ENCODE results near the gene OR9G4.

The OR9G4 gene

GRCh38 chr11:56716379-56716854 lies 32.1 kb downstream of the OR9G4 start:
- no peaks in the 10 kb centered on the region for H3K27me3 ChIP-seq (ENCODE audit: control insufficient read depth in 2 of 2, insufficient read depth in 2 of 2, low read length in 2 of 2)
- H3K27ac ChIP-seq (ENCODE audit: low read depth in 2 of 2, low read length in 2 of 2): no peak overlapping the region
- peaks cover 0 to 2% of the 10 kb centered on the region in 2 donors for H3K4me1 ChIP-seq (ENCODE audit: control insufficient read depth in 2 of 2, insufficient read depth in 2 of 2, low read length in 2 of 2)
- no peak overlapping the region for H3K4me3 ChIP-seq (ENCODE audit: low read length in 2 of 2)
- no peak overlapping the region for H3K9ac ChIP-seq (ENCODE audit: low read depth in 1 of 2, low read length in 2 of 2)
- H3K9me3 ChIP-seq (ENCODE audit: control insufficient read depth in 2 of 2, low read length in 2 of 2): no peaks in the 10 kb centered on the region
- no peaks in the 10 kb centered on the region for H3K36me3 ChIP-seq (ENCODE audit: control insufficient read depth in 2 of 2, insufficient read depth in 2 of 2, low read length in 2 of 2)

- no peaks in the 10 kb centered on the region for H3K27me3 ChIP-seq (ENCODE audit: control insufficient read depth in 2 of 2, insufficient read depth in 2 of 2, low read length in 2 of 2)
- no peak overlapping the region for H3K9ac ChIP-seq (ENCODE audit: low read depth in 1 of 2, low read length in 2 of 2)
- peaks cover 0 to 2% of the 10 kb centered on the region in 2 donors for H3K4me1 ChIP-seq (ENCODE audit: control insufficient read depth in 2 of 2, insufficient read depth in 2 of 2, low read length in 2 of 2)
- no peak overlapping the region for H3K4me3 ChIP-seq (ENCODE audit: low read length in 2 of 2)
- H3K9me3 ChIP-seq (ENCODE audit: control insufficient read depth in 2 of 2, low read length in 2 of 2): no peaks in the 10 kb centered on the region
- H3K27ac ChIP-seq (ENCODE audit: low read depth in 2 of 2, low read length in 2 of 2): no peak overlapping the region
- H3K36me3 ChIP-seq (ENCODE audit: control insufficient read depth in 2 of 2, insufficient read depth in 2 of 2, low read length in 2 of 2): no peaks in the 10 kb centered on the region
These were observed 34.3 kb downstream of the OR9G4 start for GRCh38 chr11:56714206-56714605.

GRCh38 chr11:56706486-56706885 lies 42.0 kb downstream of the OR9G4 start:
- Histone ChIP-seq H3K4me1 (ENCODE audit: control insufficient read depth in 2 of 2, insufficient read depth in 2 of 2, low read length in 2 of 2) (no peaks in the 10 kb centered on the region), H3K27me3 (ENCODE audit: control insufficient read depth in 2 of 2, insufficient read depth in 2 of 2, low read length in 2 of 2) (no peaks in the 10 kb centered on the region), H3K9me3 (ENCODE audit: control insufficient read depth in 2 of 2, low read length in 2 of 2) (no peaks in the 10 kb centered on the region), H3K36me3 (ENCODE audit: control insufficient read depth in 2 of 2, insufficient read depth in 2 of 2, low read length in 2 of 2) (no peaks in the 10 kb centered on the region), H3K4me3 (ENCODE audit: low read length in 2 of 2) (no peak overlapping the region), H3K27ac (ENCODE audit: low read depth in 2 of 2, low read length in 2 of 2) (no peak overlapping the region), H3K9ac (ENCODE audit: low read depth in 1 of 2, low read length in 2 of 2) (no peak overlapping the region)

DNA sequence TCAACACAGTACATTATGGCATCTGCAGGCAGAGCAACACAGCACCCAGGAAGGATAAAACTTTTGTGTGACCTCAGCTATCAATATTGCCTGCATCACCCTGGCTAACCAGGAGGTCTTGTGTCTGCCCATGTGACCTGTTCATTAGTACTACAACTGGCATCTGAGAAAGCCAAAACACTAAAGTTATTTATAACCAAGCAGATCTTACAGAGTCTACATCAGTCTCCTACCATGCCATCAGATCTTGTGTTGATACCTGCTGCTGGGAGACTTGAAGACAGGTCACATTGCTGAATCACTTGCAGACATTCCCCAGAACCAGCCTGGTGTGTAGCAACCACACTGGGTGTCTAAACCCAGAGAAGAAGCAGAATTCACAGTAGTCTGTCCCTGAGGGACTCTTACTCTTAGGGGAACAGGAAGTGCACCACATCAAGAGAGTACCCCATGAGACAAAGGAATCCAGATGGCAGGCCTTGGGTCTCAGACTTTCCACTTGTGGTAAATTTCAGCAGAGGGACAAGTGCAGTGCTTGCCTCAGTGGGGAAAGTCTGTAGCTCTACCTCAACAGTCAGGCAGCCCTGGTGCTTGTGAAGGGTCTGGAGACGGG lies 42.6 kb downstream of the OR9G4 start:
- Histone ChIP-seq H3K4me3 (ENCODE audit: low read length in 2 of 2) (no peak overlapping the region), H3K4me1 (ENCODE audit: control insufficient read depth in 2 of 2, insufficient read depth in 2 of 2, low read length in 2 of 2) (no peaks in the 10 kb centered on the region), H3K27ac (ENCODE audit: low read depth in 2 of 2, low read length in 2 of 2) (no peak overlapping the region), H3K36me3 (ENCODE audit: control insufficient read depth in 2 of 2, insufficient read depth in 2 of 2, low read length in 2 of 2) (no peaks in the 10 kb centered on the region), H3K9ac (ENCODE audit: low read depth in 1 of 2, low read length in 2 of 2) (no peak overlapping the region), H3K9me3 (ENCODE audit: control insufficient read depth in 2 of 2, low read length in 2 of 2) (no peaks in the 10 kb centered on the region), H3K27me3 (ENCODE audit: control insufficient read depth in 2 of 2, insufficient read depth in 2 of 2, low read length in 2 of 2) (no peaks in the 10 kb centered on the region)

DNA sequence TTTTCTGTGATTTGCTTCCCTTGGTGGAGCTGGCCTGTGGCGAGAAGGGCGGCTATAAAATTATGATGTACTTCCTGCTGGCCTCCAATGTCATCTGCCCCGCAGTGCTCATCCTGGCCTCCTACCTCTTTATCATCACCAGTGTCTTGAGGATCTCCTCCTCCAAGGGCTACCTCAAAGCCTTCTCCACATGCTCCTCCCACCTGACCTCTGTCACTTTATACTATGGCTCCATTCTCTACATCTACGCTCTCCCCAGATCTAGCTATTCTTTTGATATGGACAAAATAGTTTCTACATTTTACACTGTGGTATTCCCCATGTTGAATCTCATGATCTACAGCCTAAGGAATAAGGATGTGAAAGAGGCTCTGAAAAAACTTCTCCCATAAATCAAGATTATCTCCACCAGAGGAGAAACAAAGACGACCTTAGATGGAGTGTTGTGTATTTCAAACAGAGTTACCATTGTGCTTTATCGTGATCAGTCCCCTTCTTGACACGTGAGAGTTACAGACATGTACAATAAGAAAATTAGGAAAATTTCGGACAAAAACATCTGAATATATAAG lies 47.5 kb downstream of the OR9G4 start:
- Histone ChIP-seq H3K27me3 (ENCODE audit: control insufficient read depth in 2 of 2, insufficient read depth in 2 of 2, low read length in 2 of 2) (no peaks in the 10 kb centered on the region), H3K4me1 (ENCODE audit: control insufficient read depth in 2 of 2, insufficient read depth in 2 of 2, low read length in 2 of 2) (no peaks in the 10 kb centered on the region), H3K4me3 (ENCODE audit: low read length in 2 of 2) (no peak overlapping the region), H3K9me3 (ENCODE audit: control insufficient read depth in 2 of 2, low read length in 2 of 2) (no peaks in the 10 kb centered on the region), H3K36me3 (ENCODE audit: control insufficient read depth in 2 of 2, insufficient read depth in 2 of 2, low read length in 2 of 2) (no peaks in the 10 kb centered on the region), H3K27ac (ENCODE audit: low read depth in 2 of 2, low read length in 2 of 2) (no peak overlapping the region), H3K9ac (ENCODE audit: low read depth in 1 of 2, low read length in 2 of 2) (no peak overlapping the region)

DNA sequence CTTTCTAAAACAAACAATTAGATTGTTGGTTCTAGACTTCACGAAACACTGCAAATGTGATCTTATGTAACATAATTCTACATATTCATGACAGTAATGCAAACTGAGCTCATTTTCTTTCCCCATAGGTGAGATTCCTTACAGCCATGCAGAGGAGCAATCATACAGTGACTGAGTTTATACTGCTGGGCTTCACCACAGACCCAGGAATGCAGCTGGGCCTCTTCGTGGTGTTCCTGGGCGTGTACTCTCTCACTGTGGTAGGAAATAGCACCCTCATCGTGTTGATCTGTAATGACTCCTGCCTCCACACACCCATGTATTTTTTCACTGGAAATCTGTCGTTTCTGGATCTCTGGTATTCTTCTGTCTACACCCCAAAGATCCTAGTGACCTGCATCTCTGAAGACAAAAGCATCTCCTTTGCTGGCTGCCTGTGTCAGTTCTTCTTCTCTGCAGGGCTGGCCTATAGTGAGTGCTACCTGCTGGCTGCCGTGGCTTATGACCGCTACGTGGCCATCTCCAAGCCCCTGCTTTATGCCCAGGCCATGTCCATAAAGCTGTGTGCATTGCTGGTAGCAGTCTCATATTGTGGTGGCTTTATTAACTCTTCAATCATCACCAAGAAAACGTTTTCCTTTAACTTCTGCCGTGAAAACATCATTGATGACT lies 48.1 kb downstream of the OR9G4 start:
- Histone ChIP-seq H3K4me3 (ENCODE audit: low read length in 2 of 2) (no peak overlapping the region), H3K9me3 (ENCODE audit: control insufficient read depth in 2 of 2, low read length in 2 of 2) (no peaks in the 10 kb centered on the region), H3K36me3 (ENCODE audit: control insufficient read depth in 2 of 2, insufficient read depth in 2 of 2, low read length in 2 of 2) (no peaks in the 10 kb centered on the region), H3K9ac (ENCODE audit: low read depth in 1 of 2, low read length in 2 of 2) (no peak overlapping the region), H3K27me3 (ENCODE audit: control insufficient read depth in 2 of 2, insufficient read depth in 2 of 2, low read length in 2 of 2) (no peaks in the 10 kb centered on the region), H3K27ac (ENCODE audit: low read depth in 2 of 2, low read length in 2 of 2) (no peak overlapping the region), H3K4me1 (ENCODE audit: control insufficient read depth in 2 of 2, insufficient read depth in 2 of 2, low read length in 2 of 2) (no peaks in the 10 kb centered on the region)

- no peak within 1 kb of the TSS for H3K4me3 ChIP-seq (ENCODE audit: low read length in 2 of 2)
- H3K9me3 ChIP-seq (ENCODE audit: control insufficient read depth in 2 of 2, low read length in 2 of 2): no peaks in the 10 kb centered on the region
- no peaks in the 10 kb centered on the region for H3K4me1 ChIP-seq (ENCODE audit: control insufficient read depth in 2 of 2, insufficient read depth in 2 of 2, low read length in 2 of 2)
- H3K36me3 ChIP-seq (ENCODE audit: control insufficient read depth in 2 of 2, insufficient read depth in 2 of 2, low read length in 2 of 2): no peaks in the 10 kb centered on the region
- no peak within 1 kb of the TSS for H3K27ac ChIP-seq (ENCODE audit: low read depth in 2 of 2, low read length in 2 of 2)
- no peak within 1 kb of the TSS for H3K9ac ChIP-seq (ENCODE audit: low read depth in 1 of 2, low read length in 2 of 2)
- no peaks in the 10 kb centered on the region for H3K27me3 ChIP-seq (ENCODE audit: control insufficient read depth in 2 of 2, insufficient read depth in 2 of 2, low read length in 2 of 2)
These were observed 49.7 kb downstream of the OR9G4 start, which contains the start of gene OR9G1 for GRCh38 chr11:56698795-56699194. OR9G1 (plus strand) TSS chr11:56699095; CDS start chr11:56700388, 1,293 bp downstream.

DNA sequence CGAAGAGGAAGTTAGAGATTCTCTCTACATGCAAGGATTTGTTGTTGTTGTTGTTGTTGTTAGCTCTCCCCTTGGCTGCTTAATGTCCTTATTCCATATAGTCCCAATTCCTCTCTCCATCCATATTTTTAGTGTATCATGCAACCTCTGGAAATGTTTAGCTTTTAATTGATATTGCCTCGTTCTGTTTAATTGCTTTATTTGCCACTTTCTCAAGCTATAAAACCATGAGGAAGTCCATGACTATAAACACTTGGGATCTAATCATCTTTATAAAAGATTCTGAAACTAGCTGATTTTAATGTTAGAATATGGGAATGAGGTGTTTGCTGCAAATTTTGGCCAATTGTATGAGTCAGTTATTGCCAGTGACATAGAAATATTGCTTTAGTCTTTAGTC lies 55.1 kb downstream of the OR9G4 start:
- no peaks in the 10 kb centered on the region for H3K27me3 ChIP-seq (ENCODE audit: control insufficient read depth in 2 of 2, insufficient read depth in 2 of 2, low read length in 2 of 2)
- H3K9me3 ChIP-seq (ENCODE audit: control insufficient read depth in 2 of 2, low read length in 2 of 2): no peaks in the 10 kb centered on the region
- no peak overlapping the region for H3K9ac ChIP-seq (ENCODE audit: low read depth in 1 of 2, low read length in 2 of 2)
- peaks cover 0 to 3% of the 10 kb centered on the region in 2 donors for H3K4me1 ChIP-seq (ENCODE audit: control insufficient read depth in 2 of 2, insufficient read depth in 2 of 2, low read length in 2 of 2)
- no peak overlapping the region for H3K27ac ChIP-seq (ENCODE audit: low read depth in 2 of 2, low read length in 2 of 2)
- no peaks in the 10 kb centered on the region for H3K36me3 ChIP-seq (ENCODE audit: control insufficient read depth in 2 of 2, insufficient read depth in 2 of 2, low read length in 2 of 2)
- no peak overlapping the region for H3K4me3 ChIP-seq (ENCODE audit: low read length in 2 of 2)
